Urothelium cell line (cell line): Measurements from ENCODE around the gene MYOZ3.

Experiments used
- DNase-seq: peaks from one replicate; pipeline ENCODE4 v3.0.0; 2011; ENCODE audit warnings: low spot score, mixed read lengths
- FAIRE-seq: peaks from 2 replicates; lab custom pipeline; 2011; peaks lifted over from hg19 to GRCh38; lab: Jason Lieb, UNC

MYOZ3 gene

GRCh38 chr5:150656191-150657132, 4.6 kb upstream of the MYOZ3 start:
- FAIRE-seq = no peak

GRCh38 chr5:150658121-150658520, 2.9 kb upstream of the MYOZ3 start:
- DNase-seq (no peak), FAIRE-seq (no peak)

More at GRCh38 chr5:150656191-150657132, 4.6 kb upstream of the MYOZ3 start:
- DNase-seq = peak; percentile 90

- DNase-seq = no peak
- FAIRE-seq = no peak
Observed at GRCh38 chr5:150658699-150659265, 2.3 kb upstream of the MYOZ3 start.

GRCh38 chr5:150659360-150660107, 1.5 kb upstream of the MYOZ3 start:
- DNase-seq = no peak
- no peak for FAIRE-seq

- no peak for FAIRE-seq
- DNase-seq = no peak
Observed at GRCh38 chr5:150660108-150660831, 781 bp upstream of the MYOZ3 start.

GRCh38 chr5:150661821-150662596, 958 bp downstream of the MYOZ3 start:
- FAIRE-seq = no peak
- no peak for DNase-seq

GRCh38 chr5:150662731-150663516, 1.9 kb downstream of the MYOZ3 start:
- DNase-seq (no peak), FAIRE-seq (no peak)

- FAIRE-seq (no peak), DNase-seq (no peak)
Observed at GRCh38 chr5:150663936-150664335, 2.9 kb downstream of the MYOZ3 start.

- FAIRE-seq (no peak), DNase-seq (no peak)
Observed at GRCh38 chr5:150665044-150665443, 4.0 kb downstream of the MYOZ3 start.

GRCh38 chr5:150670275-150670947, 9.4 kb downstream of the MYOZ3 start:
- DNase-seq = no peak

GRCh38 chr5:150670948-150671310, 9.9 kb downstream of the MYOZ3 start:
- FAIRE-seq (no peak), DNase-seq (no peak)

More at GRCh38 chr5:150670275-150670947, 9.4 kb downstream of the MYOZ3 start:
- peak; percentile 67 for FAIRE-seq

- DNase-seq (no peak), FAIRE-seq (no peak)
Observed at GRCh38 chr5:150671509-150672236, 10.6 kb downstream of the MYOZ3 start.

GRCh38 chr5:150672237-150672883, 11.3 kb downstream of the MYOZ3 start:
- DNase-seq (no peak), FAIRE-seq (no peak)

GRCh38 chr5:150672884-150673275, 11.8 kb downstream of the MYOZ3 start:
- no peak for DNase-seq
- no peak for FAIRE-seq

- FAIRE-seq (no peak), DNase-seq (no peak)
Observed at GRCh38 chr5:150674341-150674821, 13.3 kb downstream of the MYOZ3 start.

- no peak for FAIRE-seq
Observed at GRCh38 chr5:150675069-150675468, 14.0 kb downstream of the MYOZ3 start.

GRCh38 chr5:150676578-150676977, 15.5 kb downstream of the MYOZ3 start:
- DNase-seq (no peak), FAIRE-seq (no peak)

More at GRCh38 chr5:150675069-150675468, 14.0 kb downstream of the MYOZ3 start:
- DNase-seq = no peak
